ENCODE results near the gene ACVR1C.

The ACVR1C gene

DNA sequence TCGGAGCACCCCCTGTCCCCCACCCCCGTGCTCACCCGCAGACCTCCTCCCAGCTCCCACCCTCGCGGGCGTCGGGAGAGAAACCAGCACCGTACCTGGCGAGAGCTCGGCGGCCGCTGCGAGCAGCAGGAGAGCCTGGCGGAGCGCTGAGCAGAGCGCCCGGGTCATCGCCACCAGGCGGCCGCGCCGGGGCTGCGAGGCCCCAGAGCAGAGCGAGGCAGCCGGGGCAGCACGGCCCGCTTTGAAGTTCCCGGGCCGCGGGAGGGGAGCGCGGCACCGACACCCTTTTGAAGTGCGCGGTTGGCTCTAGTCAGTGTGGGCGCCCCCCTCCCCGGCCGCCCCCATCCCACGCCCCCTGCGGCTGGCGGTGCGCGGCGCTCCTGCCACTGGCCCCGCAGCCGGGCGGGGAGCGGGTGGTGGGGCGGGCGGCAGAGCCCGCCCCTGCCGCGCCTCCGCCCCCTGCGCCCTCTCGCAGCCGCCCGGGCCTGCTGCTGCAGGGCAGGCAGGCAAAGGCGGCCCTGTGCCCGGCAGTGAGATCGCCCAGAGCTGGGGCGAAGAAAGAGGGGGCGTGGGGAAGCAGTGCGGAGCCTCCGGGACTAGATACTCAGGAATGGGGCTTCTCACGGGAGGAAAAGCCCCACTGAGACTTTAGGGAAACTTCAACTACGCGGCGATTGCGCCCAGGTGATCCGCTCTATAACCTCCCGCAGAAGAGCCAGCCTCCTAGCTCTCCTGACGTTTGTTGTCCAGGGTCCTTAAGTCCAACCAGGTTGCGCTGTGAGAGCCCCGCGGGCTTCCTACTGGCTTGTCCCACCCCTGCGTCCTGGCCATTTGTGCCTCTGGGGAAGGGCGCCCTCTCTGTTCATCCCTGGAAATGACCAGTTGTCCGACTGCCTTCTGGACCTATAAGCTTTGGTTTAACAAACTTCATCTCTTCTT, at the start of gene ACVR1C:
Gene ACVR1C, minus strand, starts transcription at position 388 of the 939 bp plus-strand sequence. Its CDS starts 220 bp downstream, at position 168.
- peak; percentile 52 for DNase-seq (ENCODE audit: low read depth)

DNA sequence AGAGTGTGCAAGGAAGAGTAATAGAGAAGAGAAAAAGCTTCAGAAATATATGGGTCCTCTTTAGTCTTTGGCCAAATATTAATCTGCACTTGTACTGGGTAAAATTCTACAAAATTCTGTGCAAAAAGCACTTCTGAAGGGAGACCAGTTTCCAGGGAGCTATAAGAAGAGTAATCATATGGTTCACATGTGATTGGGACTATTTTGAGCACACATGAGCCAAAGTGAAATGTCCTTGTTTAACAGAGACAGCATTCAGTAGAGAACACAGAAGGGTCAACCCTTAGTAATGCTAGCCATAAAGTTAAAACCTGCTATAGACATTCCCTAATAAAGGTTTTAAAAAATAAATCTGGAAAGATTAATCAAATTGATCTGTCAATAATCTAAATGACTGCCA, 49.3 kb upstream of the ACVR1C start:
- DNase-seq (ENCODE audit: low read depth): no peak

DNA sequence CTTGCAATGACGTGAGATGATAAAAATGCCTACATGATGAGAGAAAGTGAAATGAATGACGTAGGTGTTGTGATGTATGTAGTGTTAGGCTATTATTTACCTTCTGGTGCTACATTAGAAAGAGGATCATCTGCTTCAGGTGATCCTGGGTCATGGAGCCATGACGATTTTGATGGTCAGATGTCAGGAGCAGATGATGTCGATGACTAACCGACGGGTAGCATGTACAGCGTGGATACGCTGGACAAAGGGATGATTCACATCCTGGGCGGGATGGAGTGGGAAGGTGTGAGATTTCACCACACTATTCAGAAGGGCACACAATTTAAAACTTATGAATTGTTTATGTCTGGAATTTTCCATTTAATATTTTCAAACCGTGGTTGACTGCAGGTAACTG, 43.5 kb upstream of the ACVR1C start:
- no peak for DNase-seq (ENCODE audit: low read depth)

DNA sequence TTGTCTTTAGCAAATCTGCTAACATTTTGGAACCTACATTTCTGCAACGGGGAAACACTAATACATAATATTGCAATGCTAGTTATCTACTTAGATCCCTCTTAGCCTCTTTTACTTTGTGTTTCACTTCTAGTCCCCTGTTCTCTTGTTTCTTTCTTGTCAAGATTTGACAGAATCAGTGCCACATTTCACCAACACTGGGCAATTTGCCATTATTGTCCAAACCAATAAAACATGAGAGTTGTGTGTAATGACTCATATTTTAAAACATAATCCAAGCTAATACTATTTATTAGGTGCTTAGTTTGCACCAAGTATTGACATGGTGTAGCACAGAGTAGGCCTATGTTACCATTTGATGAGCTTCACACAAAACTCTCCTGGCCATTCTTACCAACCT, 33.7 kb upstream of the ACVR1C start:
- DNase-seq (ENCODE audit: low read depth): no peak

DNA sequence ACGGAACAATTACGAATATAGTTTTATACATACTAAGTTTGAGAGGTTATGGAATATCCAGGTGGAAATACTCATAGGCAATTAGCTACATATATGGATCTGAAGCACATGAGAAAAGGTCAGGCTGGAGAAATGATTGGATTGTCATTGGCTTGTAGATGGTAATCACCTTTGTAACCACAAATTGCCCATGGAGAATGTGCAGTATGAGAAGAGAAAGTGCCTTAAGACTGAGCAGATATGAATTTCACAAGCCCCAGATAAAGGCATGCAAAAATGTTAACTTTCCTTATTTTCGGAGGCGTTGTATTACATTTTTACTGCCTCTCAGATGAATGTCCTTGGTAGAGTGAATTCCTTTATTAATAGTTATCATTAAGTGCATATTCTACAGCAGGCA, 33.1 kb upstream of the ACVR1C start:
- DNase-seq (ENCODE audit: low read depth): no peak

DNA sequence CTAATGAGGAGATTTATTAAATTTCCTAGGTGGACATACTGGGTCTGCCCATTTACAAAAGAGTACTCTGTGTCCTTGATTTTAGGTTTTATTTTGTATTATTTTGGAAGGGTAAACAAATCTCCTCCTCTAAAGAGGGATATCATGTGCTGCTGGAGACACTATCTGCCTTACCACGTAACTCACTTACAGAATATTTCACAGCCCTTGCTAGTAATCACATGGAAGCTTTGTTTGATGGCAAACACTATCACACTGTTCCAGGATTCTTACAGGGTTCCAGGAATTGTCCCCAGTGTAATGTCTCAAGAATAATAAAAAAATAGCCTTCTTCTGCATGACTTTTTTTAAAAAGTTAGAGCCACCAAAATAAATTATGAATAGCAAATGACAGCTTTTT, 29.2 kb upstream of the ACVR1C start:
- DNase-seq (ENCODE audit: low read depth): no peak

DNA sequence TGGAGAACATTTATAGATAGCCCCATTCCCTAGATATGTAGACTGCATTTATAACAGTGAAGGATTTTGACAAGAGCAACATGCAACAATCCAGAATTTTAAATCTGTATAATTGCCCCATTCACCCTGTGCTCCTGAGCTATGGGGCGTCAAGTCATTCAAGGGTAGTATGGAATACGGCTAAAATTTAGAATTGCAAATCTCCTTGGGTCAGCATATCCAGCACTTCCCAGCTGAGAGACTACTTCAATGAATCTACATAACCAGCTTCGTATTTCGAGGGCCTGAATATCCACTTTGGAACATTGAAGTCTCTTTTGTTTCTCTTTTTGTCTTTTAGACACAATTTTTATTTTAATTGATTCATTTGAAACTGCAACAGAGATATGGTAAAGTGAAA, 28.4 kb upstream of the ACVR1C start:
- DNase-seq (ENCODE audit: low read depth): no peak

DNA sequence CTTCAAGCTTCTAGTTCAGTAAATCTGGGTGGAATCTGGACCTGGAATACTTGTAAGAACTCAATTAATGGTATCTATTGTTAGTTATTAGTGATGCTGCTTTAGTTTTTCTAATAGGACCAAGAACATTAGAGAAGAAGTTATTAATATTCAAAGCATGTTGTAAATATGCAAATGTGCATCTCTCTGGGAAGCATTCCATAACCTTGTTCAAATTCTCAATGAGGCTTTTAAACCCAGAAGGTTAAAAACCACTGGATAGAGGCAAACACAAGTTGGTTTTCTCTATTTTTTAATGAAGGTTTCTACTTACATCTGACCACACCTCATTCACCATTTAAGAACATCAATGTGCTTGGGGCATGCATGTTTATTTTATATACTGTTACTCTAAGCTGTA, 16.1 kb upstream of the ACVR1C start:
- DNase-seq (ENCODE audit: low read depth): no peak

DNA sequence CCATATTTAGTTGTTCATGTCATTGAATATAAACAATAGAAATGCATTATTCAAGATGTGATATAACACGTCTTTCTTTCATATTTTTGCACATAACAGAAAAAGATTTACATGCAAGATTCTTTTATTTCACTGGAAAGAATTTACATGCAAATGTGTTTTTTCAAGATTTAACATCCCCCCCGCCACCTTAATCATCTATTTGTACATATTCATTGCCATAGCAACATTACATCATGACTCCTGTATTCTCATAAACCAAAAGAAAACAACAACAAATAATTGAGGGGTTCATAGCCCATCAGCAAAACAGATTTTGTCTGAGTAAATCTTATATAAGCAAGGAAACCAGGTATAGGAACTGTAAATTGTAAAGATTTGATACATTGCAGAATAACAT, 3.2 kb upstream of the ACVR1C start:
- DNase-seq (ENCODE audit: low read depth): no peak

DNA sequence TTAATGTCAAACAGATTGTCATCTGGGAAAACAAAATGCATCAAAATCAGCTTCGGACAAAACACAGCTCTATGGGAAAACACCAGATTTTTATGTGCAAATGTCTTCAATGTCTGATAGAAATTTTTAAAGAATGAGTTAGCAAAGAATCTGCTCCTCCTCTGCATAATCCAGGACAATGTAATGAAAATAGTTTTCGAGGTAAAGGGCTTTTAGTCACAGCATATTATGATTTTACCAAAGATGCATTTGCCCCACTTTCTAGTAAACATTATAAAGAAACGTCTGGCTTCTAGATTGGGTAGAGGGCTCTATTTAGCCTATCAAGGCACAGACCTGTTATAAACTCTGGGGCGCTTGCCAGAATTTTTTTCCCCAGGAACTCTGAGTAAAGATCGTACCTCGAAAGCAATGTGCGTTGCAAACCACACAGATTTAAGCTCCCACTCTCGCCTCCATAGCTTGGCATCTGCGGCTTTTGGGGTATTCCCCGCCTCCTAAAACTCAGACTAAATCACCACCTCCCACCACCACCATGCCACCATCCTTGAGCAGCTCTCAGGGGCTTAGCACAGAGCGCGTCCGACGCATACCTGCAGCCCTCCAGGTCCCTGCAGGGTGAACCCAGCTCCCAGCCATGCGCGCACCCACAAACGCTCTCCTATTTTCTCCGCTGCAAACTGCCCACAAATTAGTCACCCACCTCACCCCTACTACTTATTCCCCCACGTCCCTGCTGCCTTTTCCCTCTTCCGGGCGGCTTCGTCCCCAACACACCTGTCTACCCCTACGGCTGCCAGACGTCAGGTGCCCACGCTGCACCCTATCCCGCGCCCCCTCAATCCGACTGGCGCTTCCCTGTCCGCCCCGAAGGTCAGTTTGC, 829 bp downstream of the ACVR1C start:
- peak; percentile 12 for DNase-seq (ENCODE audit: low read depth)

DNA sequence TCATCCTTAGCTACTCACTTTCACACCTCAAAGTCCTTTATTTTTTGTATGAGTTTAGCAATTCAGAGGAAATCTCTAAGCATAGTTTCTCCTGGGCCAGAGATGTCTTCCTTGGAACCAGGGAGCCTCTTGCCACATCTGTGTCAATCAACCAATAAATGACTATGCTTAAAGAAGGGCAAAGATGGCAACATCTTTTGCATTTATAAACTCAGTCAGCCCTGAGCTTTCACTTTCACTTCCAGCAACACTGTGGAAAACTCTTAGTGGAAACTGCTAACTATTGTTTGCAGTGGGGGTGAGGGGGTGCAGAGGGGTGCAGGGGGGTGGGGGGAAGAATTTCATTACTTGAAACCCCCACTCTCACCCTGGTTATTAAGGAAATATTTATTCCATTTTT, 3.4 kb downstream of the ACVR1C start:
- no peak for DNase-seq (ENCODE audit: low read depth)

DNA sequence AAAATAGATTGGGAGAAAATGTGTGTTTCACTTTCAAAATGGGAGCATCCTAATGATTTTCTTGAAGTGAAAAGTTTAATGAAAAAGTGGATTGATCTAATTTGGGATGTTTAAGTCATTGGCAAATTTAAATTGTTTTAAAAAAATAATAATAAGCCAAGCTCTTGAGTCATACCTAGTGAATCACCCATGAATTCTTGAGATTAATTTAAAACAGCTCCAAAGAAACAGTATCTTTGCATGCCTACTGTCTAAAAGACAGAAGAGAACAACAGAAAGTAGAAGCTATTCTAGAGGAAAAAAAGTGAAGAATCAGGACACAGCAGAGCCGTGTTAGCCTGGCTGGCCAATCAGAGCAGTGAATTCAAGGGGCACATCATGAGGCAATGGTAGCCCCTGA, 7.7 kb downstream of the ACVR1C start:
- DNase-seq (ENCODE audit: low read depth): no peak

DNA sequence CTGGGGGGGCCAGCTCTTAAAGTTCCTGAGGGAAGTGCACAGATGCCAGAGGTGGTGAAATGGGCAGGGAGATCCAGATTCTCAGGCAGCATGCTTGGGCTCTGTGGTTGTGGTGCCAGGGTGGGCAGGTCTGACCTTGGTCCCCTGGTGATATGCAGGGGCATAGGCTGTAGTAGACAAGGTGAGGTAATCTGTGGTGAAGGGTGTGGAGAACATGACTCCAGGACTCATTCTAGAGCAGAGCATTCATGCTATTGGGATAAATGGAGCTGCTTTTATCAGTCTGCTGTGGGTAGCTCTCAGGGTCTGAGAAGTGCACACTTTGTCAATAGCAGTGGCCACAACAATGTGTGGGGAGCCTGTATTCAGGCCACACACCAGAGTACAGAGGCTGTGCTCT, 16.9 kb downstream of the ACVR1C start:
- DNase-seq (ENCODE audit: low read depth): no peak

DNA sequence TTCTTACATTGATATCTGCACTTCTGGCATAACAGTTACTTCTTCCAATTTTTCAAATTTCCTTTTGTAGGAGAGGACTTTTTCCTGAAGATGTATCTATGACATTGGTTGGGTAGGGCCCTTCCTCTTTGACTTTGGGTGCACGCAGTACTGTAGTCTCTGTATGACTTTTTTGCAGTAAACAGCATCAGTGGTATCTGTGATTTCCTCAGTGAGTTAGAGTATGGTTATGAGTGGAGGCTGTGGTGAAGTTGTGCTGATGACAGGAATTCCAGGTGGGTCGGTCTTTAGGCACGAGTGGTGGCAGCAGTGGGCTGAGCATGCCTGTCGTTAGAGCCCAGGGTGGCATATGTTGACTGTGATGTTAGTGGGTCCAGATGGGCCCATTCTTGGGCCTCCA, 17.6 kb downstream of the ACVR1C start:
- DNase-seq (ENCODE audit: low read depth): no peak

DNA sequence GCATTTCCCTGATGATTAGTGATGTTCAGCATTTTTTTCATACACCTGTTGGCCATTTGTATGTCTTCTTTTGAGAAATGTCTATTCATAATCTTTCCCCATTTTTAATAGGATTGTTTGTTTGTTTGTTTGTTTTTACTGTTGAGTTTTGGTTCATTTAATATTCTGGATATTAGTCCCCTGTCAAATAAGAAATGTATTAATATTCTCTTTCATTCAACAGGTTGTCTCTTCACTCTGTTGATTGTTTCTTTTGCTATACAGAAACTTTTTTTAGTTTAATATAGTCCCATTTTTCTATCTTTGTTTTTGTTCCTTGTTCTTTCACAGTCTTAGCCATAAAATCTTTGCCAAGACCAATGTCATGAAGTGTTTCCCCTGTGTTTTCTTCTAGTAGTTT, 22.1 kb downstream of the ACVR1C start:
- no peak for DNase-seq (ENCODE audit: low read depth)

DNA sequence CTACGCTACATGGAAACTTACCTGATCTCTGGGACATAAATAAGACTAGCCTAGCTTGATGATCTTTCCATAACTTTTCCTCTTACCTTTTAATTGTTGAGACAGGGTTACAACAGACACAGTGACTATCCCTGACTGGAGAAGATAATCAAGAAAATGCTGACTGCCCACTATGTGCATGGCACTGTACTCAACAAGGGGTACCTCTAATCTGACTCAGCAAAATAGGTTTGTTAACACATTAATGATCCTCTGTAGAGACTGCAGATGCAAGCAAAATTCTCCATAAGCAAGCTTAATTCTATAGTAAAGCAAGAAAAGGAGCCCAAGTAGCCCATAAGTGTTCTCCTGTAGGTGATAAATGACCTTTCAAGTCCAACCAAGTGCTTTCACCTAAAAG, 25.5 kb downstream of the ACVR1C start:
- DNase-seq (ENCODE audit: low read depth): no peak

DNA sequence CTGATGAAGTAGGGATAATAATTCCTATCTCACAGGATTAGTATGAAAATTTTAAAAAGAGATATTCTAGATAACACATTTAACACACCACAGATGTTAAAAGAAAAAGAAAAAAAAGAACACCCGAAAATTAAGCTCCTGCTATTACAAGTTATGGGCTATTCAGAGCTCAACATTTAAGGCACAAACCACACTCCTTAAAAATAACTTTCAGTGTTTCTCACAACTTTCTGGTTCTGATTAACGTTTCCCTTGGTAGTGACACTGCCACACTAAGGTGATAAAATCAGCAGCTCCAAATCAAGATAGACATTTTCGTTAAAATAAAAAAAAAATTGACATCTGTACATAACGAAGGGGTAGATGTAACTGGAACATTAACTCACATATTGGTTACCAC, 26.9 kb downstream of the ACVR1C start:
- no peak for DNase-seq (ENCODE audit: low read depth)

DNA sequence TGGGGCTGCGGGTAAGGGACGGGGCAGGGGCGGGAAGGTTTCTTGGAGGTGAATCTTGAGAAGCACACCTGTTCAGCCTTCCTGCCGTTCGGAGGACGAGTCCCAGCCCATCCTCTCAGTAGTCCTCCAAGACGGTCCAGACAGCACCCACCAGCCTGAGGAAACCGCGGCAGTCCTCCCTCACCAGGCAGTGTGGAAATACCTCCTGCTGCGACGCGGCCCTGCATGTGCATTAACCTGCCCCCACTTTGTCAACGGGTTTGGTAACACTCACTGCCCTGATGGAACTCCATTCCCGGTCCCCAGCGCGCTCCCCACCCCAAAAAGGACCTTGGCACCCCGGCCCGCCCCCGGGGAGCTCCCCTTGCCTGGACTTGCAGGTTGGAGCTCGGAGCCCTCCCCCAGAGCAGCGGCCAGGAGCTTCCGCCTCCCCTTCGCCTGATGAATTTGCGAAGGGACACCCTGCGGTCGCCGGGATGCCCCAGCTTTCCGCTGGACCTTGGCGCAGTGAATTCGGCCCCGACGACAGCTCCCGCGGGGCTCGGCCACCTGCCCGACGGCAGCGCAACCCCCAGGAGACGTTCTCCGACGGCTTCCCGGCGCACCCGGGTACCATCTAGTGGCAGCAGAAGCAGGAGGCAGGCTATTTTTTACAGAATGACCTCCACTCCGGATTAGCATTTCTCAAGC, 31.5 kb downstream of the ACVR1C start:
- peak; percentile 31 for DNase-seq (ENCODE audit: low read depth)

DNA sequence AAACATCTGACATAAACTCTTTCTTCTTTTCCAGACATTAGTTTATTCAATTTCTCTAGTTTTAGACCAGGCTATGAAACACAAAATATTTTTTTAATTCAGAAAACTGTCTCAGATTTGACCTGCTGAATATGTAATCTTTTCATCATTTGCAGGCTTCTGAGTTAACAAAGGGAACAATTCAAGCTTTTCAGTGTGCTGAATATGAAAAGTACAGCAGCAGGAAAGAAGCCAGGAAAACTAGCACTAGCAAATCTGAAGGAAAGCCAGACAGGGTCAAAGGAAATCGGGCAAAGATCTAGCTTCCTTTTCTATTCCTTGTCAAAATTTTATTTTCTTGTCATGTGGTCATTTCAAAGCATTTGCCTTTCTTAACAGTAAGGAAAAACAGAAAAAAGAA, 35.3 kb downstream of the ACVR1C start:
- DNase-seq (ENCODE audit: low read depth): no peak

DNA sequence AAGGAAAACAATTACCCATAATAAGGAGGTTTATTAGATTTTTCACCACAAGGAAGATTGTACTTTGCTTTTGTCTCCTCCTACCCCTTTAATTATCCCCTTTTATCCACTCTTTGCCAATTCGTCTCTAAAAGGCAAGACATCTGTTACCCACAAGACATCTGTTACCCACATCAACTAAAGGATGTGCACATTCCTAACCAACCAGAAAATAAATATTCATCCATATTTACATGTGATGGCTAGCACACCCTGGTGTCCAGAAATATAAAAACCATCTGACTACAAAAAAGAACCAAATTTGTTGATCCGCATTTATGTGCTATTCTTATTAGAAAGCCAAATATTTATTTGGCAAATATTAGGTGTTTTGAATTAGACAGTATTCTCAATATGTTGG, 35.7 kb downstream of the ACVR1C start:
- DNase-seq (ENCODE audit: low read depth): no peak

DNA sequence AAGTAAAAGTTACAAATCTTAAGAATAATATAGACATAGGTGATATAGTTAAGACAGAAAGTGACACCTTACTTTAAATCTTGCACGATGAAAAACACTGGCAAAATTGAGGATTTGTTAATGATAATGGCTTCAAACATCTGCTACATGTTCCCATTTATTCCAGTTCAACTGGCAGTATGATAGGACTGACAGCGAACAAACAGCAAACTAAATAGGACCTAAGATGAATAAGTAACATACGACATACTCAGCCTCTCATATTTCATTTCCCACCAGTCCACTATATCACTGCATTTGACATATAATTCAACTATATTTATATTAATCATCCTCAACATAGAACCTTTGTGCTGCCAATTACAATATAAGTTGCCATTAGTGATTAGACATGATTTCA, 36.3 kb downstream of the ACVR1C start:
- no peak for DNase-seq (ENCODE audit: low read depth)

DNA sequence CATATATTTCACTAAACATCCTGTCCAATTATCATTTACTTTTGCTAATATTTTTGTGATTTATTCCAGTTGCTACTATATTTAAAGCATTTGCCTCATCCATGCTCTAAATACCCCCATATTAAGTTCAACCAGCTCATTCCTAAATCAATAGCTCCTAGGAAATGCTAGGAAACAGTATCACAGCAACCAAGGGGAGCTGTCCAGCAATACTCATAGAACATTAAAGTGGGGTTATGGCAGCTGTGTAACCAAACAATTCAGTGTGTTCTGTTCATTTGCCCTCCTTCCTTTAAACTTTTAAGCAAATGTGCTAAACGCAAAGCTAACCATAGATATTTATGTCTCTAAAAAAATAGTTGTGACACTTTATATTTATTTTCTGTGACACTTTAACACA, 41.1 kb downstream of the ACVR1C start:
- no peak for DNase-seq (ENCODE audit: low read depth)

DNA sequence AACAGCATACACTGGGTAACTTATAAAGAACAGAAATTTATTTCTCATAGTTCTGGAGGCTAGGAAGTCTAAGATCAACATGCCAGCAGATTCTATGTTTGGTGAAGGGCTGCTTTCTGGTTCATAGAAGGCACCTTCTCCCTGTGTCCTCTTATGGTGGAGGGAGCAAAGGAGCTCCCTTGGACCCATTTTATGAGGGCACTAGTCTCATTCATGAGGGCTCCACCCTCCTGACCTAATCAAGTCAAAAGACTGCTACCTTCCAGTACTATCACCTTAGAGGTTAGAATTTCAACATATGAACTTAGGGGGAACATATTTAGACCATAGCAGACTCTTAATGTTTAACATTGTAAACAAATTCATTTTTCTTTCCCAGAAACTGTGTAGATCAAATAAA, 54.5 kb downstream of the ACVR1C start:
- no peak for DNase-seq (ENCODE audit: low read depth)
